Fibroblast of pulmonary artery (primary cell): ENCODE measurements around the gene SLC22A2.

ENCODE experiments used
- DNase-seq: peaks from one replicate; pipeline ENCODE4 v3.0.0-alpha.2; 2010; ENCODE audit warnings: low read depth
- H3K4me3 ChIP-seq: replicated peaks from 2 replicates; pipeline ENCODE4 v1.5.1; 2011; ENCODE audit warnings: low read depth, mild to moderate bottlenecking, control low read depth, low read length, moderate library complexity
- TF ChIP-seq, protein P1 (sequence below): IDR thresholded peaks from 2 replicates; pipeline ENCODE4 v1.5.1; 2011; ENCODE audit warnings: mild to moderate bottlenecking, control low read depth, low read length, inconsistent platforms; ENCODE audit errors: missing control alignments

Gene SLC22A2

DNA sequence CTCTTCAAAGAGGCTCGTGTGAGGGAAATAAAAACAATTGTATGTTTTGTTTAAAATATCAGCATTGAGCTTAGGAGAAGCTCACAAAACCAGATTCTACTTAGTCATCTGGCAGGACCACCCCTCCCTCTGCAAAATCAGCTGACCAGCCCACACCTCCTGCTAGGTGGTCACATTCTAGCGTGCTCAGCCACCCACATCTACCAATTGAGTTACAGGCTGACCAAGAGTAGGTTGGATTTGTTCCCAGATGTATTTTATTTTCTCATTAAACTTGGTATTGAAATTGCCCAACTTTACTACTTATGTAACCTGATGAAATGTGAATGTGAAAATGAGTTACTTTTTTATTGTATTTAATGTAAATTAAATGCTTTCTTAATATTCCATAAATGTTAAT is 56.2 kb downstream of the SLC22A2 start:
- no peak for DNase-seq
- TF ChIP-seq, protein P1, sequence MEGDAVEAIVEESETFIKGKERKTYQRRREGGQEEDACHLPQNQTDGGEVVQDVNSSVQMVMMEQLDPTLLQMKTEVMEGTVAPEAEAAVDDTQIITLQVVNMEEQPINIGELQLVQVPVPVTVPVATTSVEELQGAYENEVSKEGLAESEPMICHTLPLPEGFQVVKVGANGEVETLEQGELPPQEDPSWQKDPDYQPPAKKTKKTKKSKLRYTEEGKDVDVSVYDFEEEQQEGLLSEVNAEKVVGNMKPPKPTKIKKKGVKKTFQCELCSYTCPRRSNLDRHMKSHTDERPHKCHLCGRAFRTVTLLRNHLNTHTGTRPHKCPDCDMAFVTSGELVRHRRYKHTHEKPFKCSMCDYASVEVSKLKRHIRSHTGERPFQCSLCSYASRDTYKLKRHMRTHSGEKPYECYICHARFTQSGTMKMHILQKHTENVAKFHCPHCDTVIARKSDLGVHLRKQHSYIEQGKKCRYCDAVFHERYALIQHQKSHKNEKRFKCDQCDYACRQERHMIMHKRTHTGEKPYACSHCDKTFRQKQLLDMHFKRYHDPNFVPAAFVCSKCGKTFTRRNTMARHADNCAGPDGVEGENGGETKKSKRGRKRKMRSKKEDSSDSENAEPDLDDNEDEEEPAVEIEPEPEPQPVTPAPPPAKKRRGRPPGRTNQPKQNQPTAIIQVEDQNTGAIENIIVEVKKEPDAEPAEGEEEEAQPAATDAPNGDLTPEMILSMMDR: no peak
- no peak overlapping the region for H3K4me3 ChIP-seq

DNA sequence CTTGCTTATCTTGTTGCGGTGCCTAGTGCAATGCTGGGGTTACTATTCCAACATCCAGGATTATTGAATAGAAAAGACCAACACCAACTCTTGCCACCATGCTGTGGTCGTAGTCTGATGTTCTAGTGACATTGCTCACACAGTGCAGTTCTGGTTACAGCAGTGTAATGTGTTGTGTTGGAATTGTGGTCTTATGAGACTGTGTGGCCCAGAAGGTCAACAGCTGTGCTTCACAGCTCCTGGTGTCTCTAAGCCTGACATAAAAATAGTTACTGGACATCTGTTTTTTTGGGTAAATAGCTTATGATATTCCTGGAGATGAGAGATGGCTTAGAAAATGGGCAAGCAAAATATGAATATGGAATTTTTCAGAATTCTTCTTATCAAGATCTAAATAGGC is 57.6 kb downstream of the SLC22A2 start:
- TF ChIP-seq, protein P1: no peak
- DNase-seq: no peak
- no peak overlapping the region for H3K4me3 ChIP-seq

- peak; percentile 40 for DNase-seq
- TF ChIP-seq, protein P1: no peak
- no peak overlapping the region for H3K4me3 ChIP-seq
Observed at GRCh38 chr6:160198606-160199211, 59.9 kb downstream of the SLC22A2 start.

DNA sequence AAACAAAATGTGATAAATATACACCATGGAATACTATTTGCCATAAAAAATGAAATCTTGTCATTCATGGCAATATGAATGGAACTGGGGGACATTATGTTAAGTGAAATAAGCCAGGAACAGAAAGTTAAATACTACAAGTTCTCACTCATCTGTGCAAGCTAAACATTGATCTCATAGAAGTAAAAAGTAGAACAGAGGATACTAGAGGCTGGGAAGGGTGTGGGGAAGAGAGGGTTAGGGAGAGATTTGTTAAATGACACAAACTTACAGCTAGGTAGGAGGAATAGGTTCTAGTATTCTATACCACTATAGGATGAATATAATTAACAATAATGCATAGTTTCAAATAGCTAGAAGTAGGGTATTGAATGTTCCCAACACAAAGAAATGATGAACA is 61.0 kb downstream of the SLC22A2 start:
- no peak for DNase-seq
- no peak overlapping the region for H3K4me3 ChIP-seq
- TF ChIP-seq, protein P1: no peak

- DNase-seq: no peak
- TF ChIP-seq, protein P1: no peak
- H3K4me3 ChIP-seq: no peak overlapping the region
Observed at GRCh38 chr6:160194808-160195207, 63.8 kb downstream of the SLC22A2 start.

GRCh38 chr6:160192840-160193239 is 65.8 kb downstream of the SLC22A2 start:
- TF ChIP-seq, protein P1: no peak
- DNase-seq: no peak
- H3K4me3 ChIP-seq: no peak overlapping the region

- no peak overlapping the region for H3K4me3 ChIP-seq
- no peak for DNase-seq
- TF ChIP-seq, protein P1: no peak
Observed at GRCh38 chr6:160190973-160191372, 67.6 kb downstream of the SLC22A2 start.
